Vagina (tissue), 2 donors: ENCODE data around the gene EXOC6B. TPM values are rescaled to one million over a fixed set of nuclear protein-coding genes. Genes with fewer than 3 reads are reported as not detected.

ENCODE experiments used
- DNase-seq, 2 donors: peaks; one replicate each; pipeline ENCODE4 v3.0.0-alpha.2; 2017; ENCODE audit errors: extremely low spot score in 2 of 2
- H3K27ac ChIP-seq: fragments of 200-600 bp; sonication (generic); one replicate; pipeline ENCODE4 v1.5.1; 2019
- H3K27me3 ChIP-seq: fragments of 200-600 bp; sonication (generic); one replicate; pipeline ENCODE4 v1.5.1; 2019
- H3K36me3 ChIP-seq, 2 donors: fragments of 200-600 bp; sonication (generic); one replicate each; pipeline ENCODE4 v1.5.1; 2017 to 2019
- H3K4me1 ChIP-seq: fragments of 200-600 bp; sonication (generic); one replicate; pipeline ENCODE4 v1.5.1; 2019
- H3K4me3 ChIP-seq, 2 donors: fragments of 200-600 bp; sonication (generic); 1 replicate in 1 of 2; 2 replicates in 1 of 2; pipeline ENCODE4 v1.5.1; 2016 to 2019
- H3K9me3 ChIP-seq: fragments of 200-600 bp; sonication (generic); one replicate; pipeline ENCODE4 v1.5.1; 2019
- POLR2A ChIP-seq, 2 donors: fragments of 450-650 bp; IDR thresholded peaks; one replicate each; pipeline ENCODE4 v1.6.1; 2017; ENCODE audit warnings: antibody characterized with exemption in 2 of 2, mild to moderate bottlenecking in 2 of 2, moderate library complexity in 2 of 2
- POLR2AphosphoS5 ChIP-seq, 2 donors: sonication (generic); formaldehyde crosslinking; IDR thresholded peaks; one replicate each; pipeline ENCODE4 v1.9.0; 2017; ENCODE audit warnings: antibody characterized with exemption in 2 of 2, mild to moderate bottlenecking in 2 of 2, low read depth in 1 of 2; ENCODE audit not compliant: insufficient read depth in 1 of 2
- intact Hi-C: fragments of 100-400 bp; cut with DNase I; formaldehyde crosslinking; loops from one replicate; pipeline ENCODE4 v1.15.1; 2023
- total RNA-seq: library from RNA; depleted of rRNA; stranded (reverse); fragments of >200 nt; gene quantifications from one replicate; pipeline ENCODE4 v1.2.3, GENCODE V29; 2016
- TF ChIP-seq, protein P1 (sequence below), 3 experiments: fragments of 450-650 bp in 2 of 3; fragments of 200-600 bp in 1 of 3; sonication (generic) in 1 of 3; IDR thresholded peaks; one replicate each; pipeline ENCODE4 v1.5.1; 2017 to 2019; ENCODE audit warnings: antibody characterized with exemption in 3 of 3, mild to moderate bottlenecking in 2 of 3, moderate library complexity in 2 of 3

The EXOC6B gene
- total RNA-seq, 1 donor from 2014 or later = 41.5 TPM

DNA sequence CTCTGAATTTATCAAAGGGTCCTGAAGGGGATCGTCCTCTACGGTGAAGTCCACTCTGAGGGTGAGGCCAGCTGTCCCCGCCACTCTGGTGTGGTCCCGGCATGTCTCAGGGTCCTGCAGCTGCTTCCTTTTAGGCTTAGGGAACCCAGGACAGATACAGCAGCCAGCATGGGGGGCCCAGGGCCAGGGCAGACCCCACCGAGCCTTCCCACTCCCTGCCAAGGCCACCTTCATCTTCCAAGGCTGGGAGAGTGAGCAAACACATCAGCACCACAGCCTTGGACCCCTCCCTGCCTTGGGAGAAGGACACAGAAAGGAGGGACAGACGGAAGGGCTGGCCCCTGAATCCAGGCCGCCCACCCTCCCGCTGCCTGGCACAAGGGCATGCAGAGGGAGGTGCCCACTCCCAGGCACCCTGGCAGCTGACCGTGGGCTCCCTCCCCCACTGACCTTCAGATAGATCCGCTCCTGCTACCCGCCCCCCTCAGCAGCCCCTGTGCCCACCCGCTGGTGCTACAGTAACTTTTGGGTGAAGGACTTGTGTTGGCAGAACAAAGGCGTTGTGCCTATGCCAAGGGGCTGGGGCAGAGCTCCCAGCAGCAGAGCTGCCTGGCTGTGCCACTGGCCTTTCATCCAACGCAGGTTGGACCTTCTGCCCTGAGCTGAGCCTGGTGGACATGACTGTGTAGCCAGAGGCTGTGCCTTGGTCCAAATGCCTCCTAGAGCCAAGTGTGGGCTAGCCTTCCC is 685.8 kb downstream of the EXOC6B start:
- H3K27me3 ChIP-seq = peaks cover 9% of the 10 kb centered on the region
- no peak overlapping the region for H3K27ac ChIP-seq
- no peak for DNase-seq
- no peaks in the 10 kb centered on the region for H3K9me3 ChIP-seq
- TF ChIP-seq POLR2AphosphoS5 (IDR thresholded peaks at IDR 0.05; ENCODE audit: insufficient read depth in 1 of 2, low read depth in 1 of 2) (no peak), POLR2A (IDR thresholded peaks at IDR 0.05) (no peak)
- TF ChIP-seq, protein P1, sequence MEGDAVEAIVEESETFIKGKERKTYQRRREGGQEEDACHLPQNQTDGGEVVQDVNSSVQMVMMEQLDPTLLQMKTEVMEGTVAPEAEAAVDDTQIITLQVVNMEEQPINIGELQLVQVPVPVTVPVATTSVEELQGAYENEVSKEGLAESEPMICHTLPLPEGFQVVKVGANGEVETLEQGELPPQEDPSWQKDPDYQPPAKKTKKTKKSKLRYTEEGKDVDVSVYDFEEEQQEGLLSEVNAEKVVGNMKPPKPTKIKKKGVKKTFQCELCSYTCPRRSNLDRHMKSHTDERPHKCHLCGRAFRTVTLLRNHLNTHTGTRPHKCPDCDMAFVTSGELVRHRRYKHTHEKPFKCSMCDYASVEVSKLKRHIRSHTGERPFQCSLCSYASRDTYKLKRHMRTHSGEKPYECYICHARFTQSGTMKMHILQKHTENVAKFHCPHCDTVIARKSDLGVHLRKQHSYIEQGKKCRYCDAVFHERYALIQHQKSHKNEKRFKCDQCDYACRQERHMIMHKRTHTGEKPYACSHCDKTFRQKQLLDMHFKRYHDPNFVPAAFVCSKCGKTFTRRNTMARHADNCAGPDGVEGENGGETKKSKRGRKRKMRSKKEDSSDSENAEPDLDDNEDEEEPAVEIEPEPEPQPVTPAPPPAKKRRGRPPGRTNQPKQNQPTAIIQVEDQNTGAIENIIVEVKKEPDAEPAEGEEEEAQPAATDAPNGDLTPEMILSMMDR (IDR thresholded peaks at IDR 0.05) = no peak
- intact Hi-C loops = loop anchor here (10.0 kb wide), 2 partner anchors 205 to 445 kb away; no protein-coding TSS in a partner anchor
- peaks cover 40% of the 10 kb centered on the region for H3K4me1 ChIP-seq
- H3K4me3 ChIP-seq = no peak overlapping the region
- no peaks in the 10 kb centered on the region for H3K36me3 ChIP-seq

DNA sequence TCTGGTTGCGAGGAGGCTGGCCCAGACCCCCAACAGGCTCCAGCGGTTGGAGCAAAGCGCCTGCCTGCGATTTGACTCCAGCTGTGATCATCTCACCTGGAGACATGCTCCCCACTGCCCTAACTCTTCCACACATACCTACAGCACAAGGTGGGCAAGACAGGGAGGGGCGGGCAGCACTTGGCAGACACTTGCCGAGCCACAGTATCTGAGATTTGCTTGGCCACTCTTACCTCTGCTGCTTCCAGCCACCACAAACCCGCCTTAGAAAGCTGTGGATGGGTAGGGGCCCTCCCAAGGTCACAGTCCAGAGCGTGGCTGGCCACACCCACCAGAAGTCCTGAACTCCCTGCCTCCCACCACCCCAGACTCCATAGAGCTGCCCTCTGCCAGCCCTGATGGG is 686.4 kb downstream of the EXOC6B start:
- intact Hi-C loops = no loop called here
- DNase-seq = no peak
- H3K27me3 ChIP-seq = peaks cover 3% of the 10 kb centered on the region
- no peaks in the 10 kb centered on the region for H3K9me3 ChIP-seq
- no peak for TF ChIP-seq POLR2AphosphoS5 (IDR thresholded peaks at IDR 0.05; ENCODE audit: insufficient read depth in 1 of 2, low read depth in 1 of 2)
- TF ChIP-seq POLR2A (IDR thresholded peaks at IDR 0.05) = no peak
- TF ChIP-seq, protein P1 (IDR thresholded peaks at IDR 0.05) = no peak
- H3K4me1 ChIP-seq = peaks cover 35% of the 10 kb centered on the region
- no peak overlapping the region for H3K27ac ChIP-seq
- no peak overlapping the region for H3K4me3 ChIP-seq
- H3K36me3 ChIP-seq = no peaks in the 10 kb centered on the region

DNA sequence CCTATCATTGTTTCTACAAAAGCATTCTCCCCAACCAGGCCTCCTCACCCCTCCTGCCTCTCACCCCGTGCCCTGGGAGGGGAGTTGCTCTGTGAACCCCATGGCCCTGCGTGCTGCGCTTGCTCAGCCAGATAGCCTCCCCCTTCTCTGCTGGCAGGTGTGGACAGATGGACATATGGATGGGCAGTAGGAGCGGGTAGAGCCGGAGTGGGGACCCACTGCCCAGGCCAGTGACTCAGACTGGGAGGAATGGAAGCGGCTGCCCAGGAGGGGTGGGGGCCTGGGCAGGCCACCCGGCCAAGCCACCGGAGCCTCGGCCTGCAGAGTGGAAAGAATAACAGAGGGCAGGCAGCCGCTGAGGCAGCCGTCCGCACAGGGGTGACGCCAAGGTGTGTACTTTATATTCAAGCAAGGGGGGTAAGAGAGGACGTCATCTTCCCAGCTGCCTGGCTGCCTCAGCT is 686.9 kb downstream of the EXOC6B start:
- H3K27me3 ChIP-seq = no peaks in the 10 kb centered on the region
- H3K4me1 ChIP-seq = peaks cover 29% of the 10 kb centered on the region
- no peak overlapping the region for H3K27ac ChIP-seq
- intact Hi-C loops = no loop called here
- no peaks in the 10 kb centered on the region for H3K9me3 ChIP-seq
- no peaks in the 10 kb centered on the region for H3K36me3 ChIP-seq
- TF ChIP-seq POLR2A (IDR thresholded peaks at IDR 0.05) (no peak), POLR2AphosphoS5 (IDR thresholded peaks at IDR 0.05; ENCODE audit: insufficient read depth in 1 of 2, low read depth in 1 of 2) (no peak)
- TF ChIP-seq, protein P1 (IDR thresholded peaks at IDR 0.05) = no peak
- no peak for DNase-seq
- H3K4me3 ChIP-seq = no peak overlapping the region

DNA sequence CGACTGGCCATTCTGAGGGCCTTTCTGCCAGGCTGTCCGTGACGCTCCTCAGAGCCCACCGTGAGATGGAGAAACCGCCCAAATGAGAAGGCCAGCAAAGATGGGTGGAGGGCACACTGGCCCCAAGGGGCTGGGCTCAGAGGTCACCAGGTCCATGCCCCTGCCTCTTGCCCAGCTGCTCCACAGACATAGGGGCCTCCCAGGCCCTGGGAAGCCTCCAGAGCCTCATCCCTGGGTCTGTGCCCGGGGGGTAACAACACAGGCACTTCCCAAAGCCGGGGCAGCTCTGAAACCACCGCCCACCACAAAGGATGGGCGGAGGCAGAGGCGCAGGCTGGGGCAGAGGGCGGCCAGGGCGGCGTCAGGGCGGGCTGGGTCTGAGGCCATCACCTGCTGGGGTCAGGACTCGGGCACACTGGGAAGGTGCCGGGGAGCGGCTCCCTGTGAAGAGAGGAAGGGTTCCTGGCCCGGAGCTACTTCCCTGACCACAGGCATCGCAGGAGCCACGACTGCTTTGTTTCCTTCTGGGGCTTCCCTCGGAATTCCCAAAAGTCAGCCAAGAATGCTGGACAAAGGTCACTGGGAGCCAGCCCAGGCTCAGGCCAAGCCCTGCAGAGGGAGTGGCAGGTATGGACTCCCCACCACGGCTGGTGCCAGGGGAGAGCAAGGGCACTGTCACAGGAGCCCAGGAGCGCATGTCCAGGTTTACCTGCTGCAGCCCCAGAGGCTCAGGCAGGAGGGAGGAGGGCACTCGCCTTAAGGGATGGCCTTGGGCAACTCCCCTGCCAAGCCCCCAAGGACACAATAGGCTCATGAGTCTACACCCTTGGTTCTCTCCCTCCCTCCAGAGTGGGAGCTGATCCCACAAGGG is 687.6 kb downstream of the EXOC6B start:
- Histone ChIP-seq H3K9me3 (no peaks in the 10 kb centered on the region), H3K27ac (no peak overlapping the region), H3K27me3 (no peaks in the 10 kb centered on the region), H3K4me1 (peaks cover 22% of the 10 kb centered on the region), H3K36me3 (no peaks in the 10 kb centered on the region), H3K4me3 (no peak overlapping the region)
- TF ChIP-seq POLR2AphosphoS5 (IDR thresholded peaks at IDR 0.05; ENCODE audit: insufficient read depth in 1 of 2, low read depth in 1 of 2) (no peak), POLR2A (IDR thresholded peaks at IDR 0.05) (no peak)
- TF ChIP-seq, protein P1 (IDR thresholded peaks at IDR 0.05) = no peak
- intact Hi-C loops = no loop called here
- no peak for DNase-seq
